ENCODE data around the gene SLIT3. TPM values are rescaled to one million over a fixed set of nuclear protein-coding genes. Genes with fewer than 3 reads are reported as not detected.

SLIT3 gene
- total and polyA plus RNA-seq, 9 of the 15 experiments (the other 6 are each of a cell fraction or from before 2014, with no cell fraction given): 0.01 to 0.04 TPM; not detected in 7

- WGBS (ENCODE audit: insufficient coverage, low coverage, missing lambda C conversion rate): 0% methylated on average over 6 of the region's 7 CpGs
- H4K20me1 ChIP-seq (replicated peaks; ENCODE audit: control insufficient read depth, insufficient read depth, low read length): 0 out of 2 replicates have a peak, but pooled peaks cover 3% of the 10 kb centered on the region
- no TSS peak for BruUV-seq (replicated peaks)
- ChIA-PET CTCF (ENCODE audit: low intra/inter-chr PET ratio) (no interaction called here), POLR2A (interaction anchor here (1.0 kb wide), 1 partner anchor 9 kb away, joined by 3 read pairs; no protein-coding TSS in a partner anchor)
- no peaks in the 10 kb centered on the region for H3K79me2 ChIP-seq (ENCODE audit: control insufficient read depth, insufficient read depth, low read length)
- in situ Hi-C loops (cut with MboI): no loop called here
- ATAC-seq (no peak), DNase-seq (ENCODE audit: extremely low read depth in 1 of 4, low spot score in 3 of 4) (no peak), FAIRE-seq (no peak)
- no peak overlapping the region for H3K4me3 ChIP-seq
- peaks cover 2 to 5% of the 10 kb centered on the region in 2 experiments; a peak in 3 of 5 replicates for H3K27me3 ChIP-seq (ENCODE audit: control insufficient read depth in 2 of 2, insufficient read depth in 2 of 2, low read length in 2 of 2)
- H3K27ac ChIP-seq (ENCODE audit: extremely low read depth, low read depth, low read length): no peak overlapping the region
- no peak overlapping the region for H3K4me2 ChIP-seq (ENCODE audit: insufficient read depth, low read length)
- no peaks in the 10 kb centered on the region for H3K9me3 ChIP-seq (replicated peaks; ENCODE audit: control insufficient read depth, insufficient read depth, low read depth, low read length)
- H3K4me1 ChIP-seq (replicated peaks in 1 of 2; ENCODE audit: control insufficient read depth in 2 of 2, insufficient read depth in 2 of 2, low read length in 2 of 2): no peaks in the 10 kb centered on the region
- intact Hi-C loops (cut with micrococcal nuclease): no loop called here
- no peak for TF ChIP-seq LARP7 (IDR thresholded peaks at IDR 0.05)
- TF ChIP-seq CHD4 (IDR thresholded peaks at IDR 0.05; ENCODE audit: insufficient read depth, insufficient replicate concordance, low read depth, low read length, poor library complexity, severe bottlenecking): no peak
- TF ChIP-seq ARID1B (IDR thresholded peaks at IDR 0.05): no peak
- TF ChIP-seq TEAD1 (CRISPR knock-in tag; IDR thresholded peaks at IDR 0.05): no peak
- no peak for TF ChIP-seq TGIF2 (CRISPR knock-in tag; IDR thresholded peaks at IDR 0.05)
- TF ChIP-seq HCFC1 (IDR thresholded peaks at IDR 0.05; ENCODE audit: low read depth, low read length): no peak
- TF ChIP-seq ZBTB8A (IDR thresholded peaks at IDR 0.05; ENCODE audit: partially characterized antibody): no peak
- H3K9me1 ChIP-seq (ENCODE audit: control insufficient read depth, insufficient read depth, low read length): no peaks in the 10 kb centered on the region
- H3K36me3 ChIP-seq (ENCODE audit: control insufficient read depth, insufficient read depth, low read length): no peaks in the 10 kb centered on the region
- no peak overlapping the region for H3K9ac ChIP-seq (ENCODE audit: insufficient read depth in 1 of 2, low read depth in 2 of 2, low read length in 2 of 2)
- H2AFZ ChIP-seq (ENCODE audit: low read depth, low read length): no peak overlapping the region
These were observed 371.3 kb downstream of the SLIT3 start for GRCh38 chr5:168929656-168930055.

GRCh38 chr5:168925160-168925559, 375.8 kb downstream of the SLIT3 start:
- no peak overlapping the region for H3K27ac ChIP-seq (ENCODE audit: extremely low read depth, low read depth, low read length)
- DNase-seq (ENCODE audit: extremely low read depth in 1 of 4, low spot score in 3 of 4) (no peak), FAIRE-seq (no peak), ATAC-seq (no peak)
- no peaks in the 10 kb centered on the region for H3K36me3 ChIP-seq (ENCODE audit: control insufficient read depth, insufficient read depth, low read length)
- no peaks in the 10 kb centered on the region for H3K9me3 ChIP-seq (replicated peaks; ENCODE audit: control insufficient read depth, insufficient read depth, low read depth, low read length)
- intact Hi-C loops (cut with micrococcal nuclease) (no loop called here), in situ Hi-C loops (cut with MboI) (no loop called here)
- no peaks in the 10 kb centered on the region for H4K20me1 ChIP-seq (replicated peaks; ENCODE audit: control insufficient read depth, insufficient read depth, low read length)
- CTCF ChIA-PET (ENCODE audit: low intra/inter-chr PET ratio): no interaction called here
- WGBS (ENCODE audit: insufficient coverage, low coverage, missing lambda C conversion rate): 0% methylated on average over 3 of the region's 3 CpGs
- no peak overlapping the region for H3K4me2 ChIP-seq (ENCODE audit: insufficient read depth, low read length)
- POLR2A ChIA-PET: no interaction called here
- H3K9me1 ChIP-seq (ENCODE audit: control insufficient read depth, insufficient read depth, low read length): no peaks in the 10 kb centered on the region
- TF ChIP-seq ELF1 (tag; IDR thresholded peaks at IDR 0.05): no peak
- TF ChIP-seq ZC3H4 (CRISPR knock-in tag; IDR thresholded peaks at IDR 0.05; ENCODE audit: borderline replicate concordance): no peak
- no peak for TF ChIP-seq TBP (optimal IDR thresholded peaks at IDR 0.05; ENCODE audit: low read depth, low read length)
- BruUV-seq (replicated peaks): no TSS peak
- peaks cover 3 to 16% of the 10 kb centered on the region in 2 experiments; a peak in 4 of 5 replicates for H3K27me3 ChIP-seq (ENCODE audit: control insufficient read depth in 2 of 2, insufficient read depth in 2 of 2, low read length in 2 of 2)
- no peak overlapping the region for H2AFZ ChIP-seq (ENCODE audit: low read depth, low read length)
- H3K4me3 ChIP-seq: no peak overlapping the region
- no peaks in the 10 kb centered on the region for H3K79me2 ChIP-seq (ENCODE audit: control insufficient read depth, insufficient read depth, low read length)
- H3K4me1 ChIP-seq (replicated peaks in 1 of 2; ENCODE audit: control insufficient read depth in 2 of 2, insufficient read depth in 2 of 2, low read length in 2 of 2): no peaks in the 10 kb centered on the region
- no peak overlapping the region for H3K9ac ChIP-seq (ENCODE audit: insufficient read depth in 1 of 2, low read depth in 2 of 2, low read length in 2 of 2)
